ENCODE data around the gene KRT6C. TPM values are rescaled to one million over a fixed set of nuclear protein-coding genes. Genes with fewer than 3 reads are reported as not detected.
"Not testable (repeated sequence)": the region's sequence is repeated elsewhere in the genome, so short reads cannot be mapped to it uniquely, and the experiment has no call there.

Gene KRT6C
- total RNA-seq (2014; rRNA removed; shearing (Covaris generic)) = not detected in 2 replicates

- DNase-seq (ENCODE audit: low read depth) = no peak
Observed at GRCh38 chr12:52473768-52474167, at the start of gene KRT6C. KRT6C (minus strand) TSS chr12:52473805; CDS start chr12:52473737, 68 bp downstream.

- peak; percentile 9 for DNase-seq (ENCODE audit: low read depth)
Observed at GRCh38 chr12:52522346-52523011, 48.9 kb upstream of the KRT6C start.

GRCh38 chr12:52521568-52522266 is 48.1 kb upstream of the KRT6C start:
- DNase-seq (ENCODE audit: low read depth) = peak; percentile 46

GRCh38 chr12:52521175-52521567 is 47.6 kb upstream of the KRT6C start:
- DNase-seq (ENCODE audit: low read depth) = no peak

GRCh38 chr12:52519826-52520662 is 46.4 kb upstream of the KRT6C start, which contains the start of gene KRT5:
KRT5 (minus strand) TSS chr12:52520394; CDS start chr12:52520296, 98 bp downstream.
- DNase-seq (ENCODE audit: low read depth) = no peak

- DNase-seq (ENCODE audit: low read depth) = no peak
Observed at GRCh38 chr12:52519387-52519703, 45.7 kb upstream of the KRT6C start.

- no peak for DNase-seq (ENCODE audit: low read depth)
Observed at GRCh38 chr12:52518574-52519386, 45.2 kb upstream of the KRT6C start.

- DNase-seq (ENCODE audit: low read depth) = no peak
Observed at GRCh38 chr12:52517888-52518287, 44.3 kb upstream of the KRT6C start.

GRCh38 chr12:52517005-52517835 is 43.6 kb upstream of the KRT6C start:
- DNase-seq (ENCODE audit: low read depth) = no peak

GRCh38 chr12:52515927-52516831 is 42.6 kb upstream of the KRT6C start:
- DNase-seq (ENCODE audit: low read depth) = no peak

GRCh38 chr12:52515319-52515646 is 41.7 kb upstream of the KRT6C start:
- no peak for DNase-seq (ENCODE audit: low read depth)

GRCh38 chr12:52514471-52515318 is 41.1 kb upstream of the KRT6C start:
- DNase-seq (ENCODE audit: low read depth) = no peak

GRCh38 chr12:52513736-52514135 is 40.1 kb upstream of the KRT6C start:
- DNase-seq (ENCODE audit: low read depth) = no peak

GRCh38 chr12:52508211-52508610 is 34.6 kb upstream of the KRT6C start:
- no peak for DNase-seq (ENCODE audit: low read depth)

GRCh38 chr12:52506858-52507715 is 33.5 kb upstream of the KRT6C start:
- peak; percentile 43 for DNase-seq (ENCODE audit: low read depth)

GRCh38 chr12:52502877-52503276 is 29.3 kb upstream of the KRT6C start:
- DNase-seq (ENCODE audit: low read depth) = no peak

GRCh38 chr12:52501490-52501889 is 27.9 kb upstream of the KRT6C start:
- no peak for DNase-seq (ENCODE audit: low read depth)

GRCh38 chr12:52500574-52500973 is 27.0 kb upstream of the KRT6C start:
- DNase-seq (ENCODE audit: low read depth) = not testable (repeated sequence)
